ENCODE data around the gene BAHCC1. TPM values are rescaled to one million over a fixed set of nuclear protein-coding genes. Genes with fewer than 3 reads are reported as not detected.

BAHCC1 gene
- total and polyA plus RNA-seq, 3 experiments from 2014 or later = not detected

DNA sequence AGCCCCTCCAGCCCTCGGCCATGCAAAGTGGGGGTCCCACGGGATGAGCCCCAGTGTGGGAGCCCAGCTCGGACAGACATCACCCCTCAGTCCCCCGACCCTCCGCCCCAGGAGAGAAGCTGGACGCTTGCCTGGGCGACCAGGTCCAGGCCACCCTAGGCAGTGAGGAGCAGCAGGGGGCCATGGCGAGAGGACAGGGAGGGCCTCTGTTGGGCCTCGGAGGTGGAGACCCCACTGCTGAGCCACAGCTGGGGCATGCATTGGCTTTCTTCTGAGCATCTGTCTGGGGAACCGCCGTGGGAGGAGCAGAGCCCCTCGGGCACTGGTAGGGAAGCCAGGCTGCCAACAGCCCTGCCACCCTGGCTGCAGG, 104.3 kb downstream of the BAHCC1 start:
- H3K27ac Mint-ChIP-seq = no peak overlapping the region
- H3K4me1 Mint-ChIP-seq = no peaks in the 10 kb centered on the region
- no peaks in the 10 kb centered on the region for H3K36me3 Mint-ChIP-seq
- DNase-seq = no peak
- no peaks in the 10 kb centered on the region for H3K36me3 ChIP-seq (ENCODE audit: insufficient read depth, low read length)
- H3K27me3 Mint-ChIP-seq = peaks cover 8% of the 10 kb centered on the region in 2 donors
- H3K4me1 ChIP-seq (ENCODE audit: insufficient read depth, low read length) = no peaks in the 10 kb centered on the region
- no peak overlapping the region for H3K27ac ChIP-seq (ENCODE audit: low read depth, low read length)
- no peak overlapping the region for H3K4me3 Mint-ChIP-seq
- no peak overlapping the region for H3K4me3 ChIP-seq (ENCODE audit: low read length)
- CTCF ChIA-PET = interaction anchor here (0.9 kb wide), 1 partner anchor 15 kb away, joined by 3 read pairs; no protein-coding TSS in a partner anchor
- no peaks in the 10 kb centered on the region for H3K9me3 ChIP-seq (ENCODE audit: low read length)
- POLR2A ChIA-PET = no interaction called here
- no peaks in the 10 kb centered on the region for H3K9me3 Mint-ChIP-seq
- H3K27me3 ChIP-seq (ENCODE audit: insufficient read depth, low read length, poor library complexity, severe bottlenecking) = no peaks in the 10 kb centered on the region

DNA sequence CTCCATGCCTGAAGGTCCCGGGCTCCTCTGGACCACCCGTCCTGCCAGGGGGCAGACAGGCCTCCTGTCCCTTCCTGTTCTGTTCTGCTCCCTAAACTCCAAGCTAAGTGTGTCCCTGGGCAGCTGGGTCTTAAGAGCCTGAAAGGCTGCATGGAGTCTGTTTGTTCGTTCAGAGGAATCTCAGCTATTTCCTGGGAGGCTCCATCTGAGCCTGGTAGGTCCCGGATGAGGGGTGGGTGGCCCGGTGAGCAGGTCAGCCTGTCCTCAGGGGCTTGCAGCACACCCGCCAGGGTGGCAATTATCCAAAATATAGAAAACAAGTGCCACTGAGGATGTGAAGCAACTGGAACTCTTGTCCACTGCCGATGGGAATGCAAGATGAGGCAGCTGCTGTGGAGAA, 104.8 kb downstream of the BAHCC1 start:
- no peaks in the 10 kb centered on the region for H3K27me3 ChIP-seq (ENCODE audit: insufficient read depth, low read length, poor library complexity, severe bottlenecking)
- ChIA-PET CTCF (no interaction called here), POLR2A (no interaction called here)
- peak overlapping the region in 1 of 8 donors; percentile 26 for H3K27ac Mint-ChIP-seq
- H3K27me3 Mint-ChIP-seq = peaks cover 3 to 8% of the 10 kb centered on the region in 2 donors
- H3K9me3 Mint-ChIP-seq = no peaks in the 10 kb centered on the region
- no peak overlapping the region for H3K4me3 Mint-ChIP-seq
- H3K36me3 ChIP-seq (ENCODE audit: insufficient read depth, low read length) = no peaks in the 10 kb centered on the region
- no peaks in the 10 kb centered on the region for H3K36me3 Mint-ChIP-seq
- H3K4me1 Mint-ChIP-seq = no peaks in the 10 kb centered on the region
- no peak overlapping the region for H3K4me3 ChIP-seq (ENCODE audit: low read length)
- no peak for DNase-seq
- no peaks in the 10 kb centered on the region for H3K9me3 ChIP-seq (ENCODE audit: low read length)
- no peaks in the 10 kb centered on the region for H3K4me1 ChIP-seq (ENCODE audit: insufficient read depth, low read length)
- no peak overlapping the region for H3K27ac ChIP-seq (ENCODE audit: low read depth, low read length)

DNA sequence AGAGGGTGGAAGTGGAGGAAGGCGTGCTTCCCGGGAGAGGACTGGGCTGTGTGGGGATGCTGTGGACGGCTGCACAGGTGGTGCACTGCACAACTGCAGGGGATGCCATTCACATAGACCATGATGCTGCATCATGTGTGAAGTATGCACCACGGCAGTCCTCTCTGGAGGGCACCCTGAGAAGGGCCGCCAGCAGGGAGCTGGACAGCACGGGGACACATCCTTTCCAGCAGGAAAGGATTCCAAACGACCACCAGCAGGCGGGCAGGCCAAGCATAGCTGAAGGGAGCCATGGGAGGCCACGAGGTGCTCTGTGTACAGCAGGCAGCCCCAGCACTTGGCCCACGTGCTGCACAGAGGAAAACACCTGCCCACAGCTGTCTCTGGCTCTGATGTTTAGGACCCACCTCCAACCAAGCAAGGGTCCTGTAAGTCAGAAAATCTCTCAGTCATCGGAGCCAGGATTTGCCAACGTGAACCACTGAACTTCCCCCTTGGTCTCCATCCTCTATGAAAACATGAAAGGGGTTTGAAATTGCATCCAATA, 107.3 kb downstream of the BAHCC1 start:
- no peak for DNase-seq
- Histone ChIP-seq H3K9me3 (ENCODE audit: low read length) (no peaks in the 10 kb centered on the region), H3K27ac (ENCODE audit: low read depth, low read length) (no peak overlapping the region), H3K4me1 (ENCODE audit: insufficient read depth, low read length) (no peaks in the 10 kb centered on the region), H3K36me3 (ENCODE audit: insufficient read depth, low read length) (no peaks in the 10 kb centered on the region), H3K4me3 (ENCODE audit: low read length) (no peak overlapping the region), H3K27me3 (ENCODE audit: insufficient read depth, low read length, poor library complexity, severe bottlenecking) (no peaks in the 10 kb centered on the region)
- Mint-ChIP-seq H3K27me3 (peaks cover 0 to 5% of the 10 kb centered on the region in 2 donors), H3K9me3 (no peaks in the 10 kb centered on the region), H3K4me3 (no peak overlapping the region), H3K36me3 (no peaks in the 10 kb centered on the region), H3K4me1 (peaks cover 0 to 3% (median 2%) of the 10 kb centered on the region in 3 donors), H3K27ac (peak overlapping the region in 1 of 8 donors; percentile 40)
- CTCF ChIA-PET = no interaction called here
- POLR2A ChIA-PET = no interaction called here

DNA sequence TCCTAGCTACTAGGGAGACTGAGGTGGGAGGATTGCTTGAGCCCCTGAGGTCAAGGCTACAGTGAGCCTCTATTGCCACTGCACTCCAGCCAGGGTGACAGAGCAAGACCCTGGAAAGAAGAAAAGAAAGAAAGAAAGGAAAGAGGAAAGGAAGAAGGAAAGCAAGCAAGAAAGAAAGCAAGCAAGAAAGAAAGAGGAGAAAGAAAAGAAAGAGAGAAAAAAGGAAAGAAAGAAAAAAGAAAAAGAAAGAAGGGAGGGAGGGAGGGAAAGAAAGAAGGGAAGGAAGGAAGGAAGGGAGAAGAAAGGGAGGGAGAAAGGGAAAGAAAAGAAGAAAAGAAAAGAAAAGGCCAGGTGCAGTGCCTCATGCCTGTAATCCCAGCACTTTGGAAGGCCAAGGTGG, 108.4 kb downstream of the BAHCC1 start:
- H3K36me3 Mint-ChIP-seq = peaks cover 0 to 3% (median 0%) of the 10 kb centered on the region in 3 donors

DNA sequence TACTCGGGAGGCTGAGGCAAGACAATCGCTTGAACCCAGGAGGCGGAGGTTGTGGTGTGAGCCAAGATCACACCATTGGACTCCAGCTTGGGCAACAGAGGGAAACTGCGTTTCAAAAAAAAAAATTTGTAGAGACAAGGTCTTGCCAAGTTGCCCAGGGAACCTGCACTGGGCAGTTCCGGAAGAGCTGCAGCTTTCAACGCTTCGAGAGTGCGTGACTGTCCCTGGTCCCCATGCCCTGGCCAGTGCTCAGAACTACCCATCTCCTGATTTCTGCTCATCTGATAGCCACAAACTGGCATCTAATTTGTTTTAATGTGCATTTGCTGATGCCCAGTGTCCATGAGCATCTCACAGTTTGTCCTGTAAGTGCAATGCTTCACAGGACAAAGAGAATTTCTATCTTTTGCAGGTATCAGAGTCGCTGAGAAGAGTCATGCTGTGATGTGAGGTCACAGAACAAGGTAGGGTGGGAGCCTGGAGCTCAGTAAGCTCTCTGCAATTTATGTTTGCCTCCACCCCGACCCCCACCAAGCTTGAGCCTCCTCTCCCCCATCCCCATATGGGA, 113.5 kb downstream of the BAHCC1 start:
- POLR2A ChIA-PET = interaction anchor here (1.0 to 1.3 kb wide), 3 partner anchors 44 to 111 kb away, joined by 3 to 6 read pairs (median 6); partner anchors contain the start of gene FAAP100
- CTCF ChIA-PET = interaction anchor here (2.7 to 2.8 kb wide), 2 partner anchors 24 to 217 kb away, joined by 7 to 10 read pairs; no protein-coding TSS in a partner anchor
- peaks cover 0 to 15% of the 10 kb centered on the region in 2 donors for H3K27me3 Mint-ChIP-seq
- peaks cover 30 to 41% (median 32%) of the 10 kb centered on the region in 3 donors for H3K36me3 Mint-ChIP-seq
- no peak for DNase-seq
- H3K9me3 Mint-ChIP-seq = peaks cover 0 to 1% (median 0%) of the 10 kb centered on the region in 5 donors
- Histone ChIP-seq H3K36me3 (ENCODE audit: insufficient read depth, low read length) (peaks cover 33% of the 10 kb centered on the region), H3K9me3 (ENCODE audit: low read length) (no peaks in the 10 kb centered on the region), H3K4me3 (ENCODE audit: low read length) (peak overlapping the region; percentile 92), H3K4me1 (ENCODE audit: insufficient read depth, low read length) (peaks cover 19% of the 10 kb centered on the region), H3K27ac (ENCODE audit: low read depth, low read length) (peak overlapping the region; percentile 85), H3K27me3 (ENCODE audit: insufficient read depth, low read length, poor library complexity, severe bottlenecking) (no peaks in the 10 kb centered on the region)
- peak overlapping the region; percentile 93 to 99 (median 98) for H3K4me3 Mint-ChIP-seq
- H3K27ac Mint-ChIP-seq = peak overlapping the region; percentile 90 to 98 (median 96)
- peaks cover 34 to 53% (median 41%) of the 10 kb centered on the region in 3 donors for H3K4me1 Mint-ChIP-seq

More for the DNA sequence above, 108.4 kb downstream of the BAHCC1 start:
- Mint-ChIP-seq H3K9me3 (no peaks in the 10 kb centered on the region), H3K27me3 (peaks cover 0 to 1% of the 10 kb centered on the region in 2 donors), H3K4me3 (no peak overlapping the region), H3K27ac (peak overlapping the region in 1 of 8 donors; percentile 60), H3K4me1 (peaks cover 5 to 13% (median 10%) of the 10 kb centered on the region in 3 donors)
- no peak for DNase-seq
- Histone ChIP-seq H3K36me3 (ENCODE audit: insufficient read depth, low read length) (peaks cover under 1% of the 10 kb centered on the region), H3K27me3 (ENCODE audit: insufficient read depth, low read length, poor library complexity, severe bottlenecking) (no peaks in the 10 kb centered on the region), H3K4me1 (ENCODE audit: insufficient read depth, low read length) (peaks cover 2% of the 10 kb centered on the region), H3K9me3 (ENCODE audit: low read length) (no peaks in the 10 kb centered on the region), H3K27ac (ENCODE audit: low read depth, low read length) (no peak overlapping the region), H3K4me3 (ENCODE audit: low read length) (no peak overlapping the region)
- ChIA-PET CTCF (no interaction called here), POLR2A (no interaction called here)

DNA sequence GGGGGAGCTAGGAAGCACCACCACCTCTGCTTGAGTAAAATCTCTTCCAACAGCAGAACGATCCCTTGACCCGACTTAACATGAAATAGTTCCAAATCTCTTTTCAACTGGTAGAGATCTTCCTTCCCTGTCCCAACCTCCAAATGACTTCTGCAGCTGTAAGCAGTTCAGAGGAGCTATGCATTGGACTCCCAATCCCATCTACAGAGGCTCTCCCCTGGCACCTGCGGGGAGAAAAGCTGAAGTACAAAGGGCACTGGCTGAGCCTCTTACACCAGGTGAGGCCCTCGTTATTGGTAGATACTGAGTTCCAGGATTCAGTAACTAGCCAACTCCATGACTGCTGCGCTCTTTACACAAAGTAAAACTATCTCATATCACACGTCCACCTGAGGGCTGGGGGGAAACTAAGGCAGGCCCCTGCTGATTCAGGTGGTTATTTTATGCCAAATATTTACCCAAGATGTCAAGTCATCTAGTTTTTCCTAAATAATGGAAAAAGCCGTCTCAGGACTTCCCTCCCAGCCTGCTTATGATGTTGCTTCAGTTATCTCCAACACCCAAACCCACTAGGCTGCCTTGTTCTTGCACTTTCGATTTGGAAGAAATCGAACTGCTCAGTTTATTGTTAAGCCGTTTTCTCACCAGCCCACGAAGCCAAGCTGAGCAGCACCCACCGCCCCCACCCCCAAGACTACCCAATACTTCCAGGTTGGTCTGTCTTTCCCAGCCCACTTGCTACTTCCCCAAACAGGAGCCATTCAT, 114.1 kb downstream of the BAHCC1 start:
- Mint-ChIP-seq H3K9me3 (peaks cover 0 to 1% (median 0%) of the 10 kb centered on the region in 5 donors), H3K4me1 (peaks cover 34 to 55% (median 41%) of the 10 kb centered on the region in 3 donors), H3K27ac (peak overlapping the region; percentile 90 to 98 (median 96)), H3K4me3 (peak overlapping the region; percentile 93 to 99 (median 98)), H3K27me3 (peaks cover 0 to 15% of the 10 kb centered on the region in 2 donors), H3K36me3 (peaks cover 30 to 41% (median 32%) of the 10 kb centered on the region in 3 donors)
- CTCF ChIA-PET = interaction anchor here (2.7 to 2.8 kb wide), 2 partner anchors 24 to 218 kb away, joined by 7 to 10 read pairs; no protein-coding TSS in a partner anchor
- Histone ChIP-seq H3K4me1 (ENCODE audit: insufficient read depth, low read length) (peaks cover 19% of the 10 kb centered on the region), H3K9me3 (ENCODE audit: low read length) (no peaks in the 10 kb centered on the region), H3K4me3 (ENCODE audit: low read length) (peak overlapping the region; percentile 92), H3K27me3 (ENCODE audit: insufficient read depth, low read length, poor library complexity, severe bottlenecking) (no peaks in the 10 kb centered on the region), H3K36me3 (ENCODE audit: insufficient read depth, low read length) (peaks cover 33% of the 10 kb centered on the region), H3K27ac (ENCODE audit: low read depth, low read length) (peak overlapping the region; percentile 85)
- peak in 2 of 5 donors; percentile 49 to 56 for DNase-seq
- POLR2A ChIA-PET = interaction anchor here (0.9 to 1.3 kb wide), 4 partner anchors 9 to 112 kb away, joined by 3 to 6 read pairs (median 5); partner anchors contain the start of gene FAAP100

DNA sequence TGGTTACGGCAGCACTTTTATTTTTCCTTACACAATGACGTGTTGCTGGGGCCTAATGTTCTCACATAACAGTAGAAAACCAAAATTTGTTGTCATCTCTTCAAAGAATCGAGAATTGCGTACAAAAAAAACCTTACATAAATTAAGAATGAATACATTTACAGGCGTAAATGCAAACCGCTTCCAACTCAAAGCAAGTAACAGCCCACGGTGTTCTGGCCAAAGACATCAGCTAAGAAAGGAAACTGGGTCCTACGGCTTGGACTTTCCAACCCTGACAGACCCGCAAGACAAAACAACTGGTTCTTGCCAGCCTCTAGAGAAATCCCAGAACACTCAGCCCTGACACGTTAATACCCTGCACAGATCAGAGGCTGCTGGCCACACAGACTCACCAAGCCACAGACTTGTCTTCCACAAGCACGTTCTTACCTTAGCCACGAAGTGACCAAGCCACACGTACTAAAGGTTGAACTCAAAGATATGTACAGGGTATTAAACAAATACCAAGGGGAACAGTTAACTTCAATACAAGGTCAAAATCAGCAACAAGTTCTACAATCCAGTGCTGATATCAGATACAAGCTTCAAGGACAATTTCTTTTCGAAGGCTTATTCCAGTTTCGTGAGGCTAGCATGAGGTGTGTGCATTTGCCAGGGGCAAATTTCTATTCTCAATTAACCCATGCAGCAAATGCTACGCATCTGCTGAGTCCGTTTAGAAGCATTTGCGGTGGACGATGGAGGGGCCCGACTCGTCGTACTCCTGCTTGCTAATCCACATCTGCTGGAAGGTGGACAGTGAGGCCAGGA, 114.9 kb downstream of the BAHCC1 start:
- Mint-ChIP-seq H3K36me3 (peaks cover 30 to 41% (median 32%) of the 10 kb centered on the region in 3 donors), H3K9me3 (peaks cover 0 to 1% (median 0%) of the 10 kb centered on the region in 5 donors), H3K27ac (peak overlapping the region; percentile 90 to 98 (median 96)), H3K4me1 (peaks cover 34 to 56% (median 43%) of the 10 kb centered on the region in 3 donors), H3K4me3 (peak overlapping the region; percentile 93 to 99 (median 98)), H3K27me3 (peaks cover 0 to 15% of the 10 kb centered on the region in 2 donors)
- H3K4me3 ChIP-seq (ENCODE audit: low read length) = peak overlapping the region; percentile 92
- H3K27me3 ChIP-seq (ENCODE audit: insufficient read depth, low read length, poor library complexity, severe bottlenecking) = no peaks in the 10 kb centered on the region
- no peaks in the 10 kb centered on the region for H3K9me3 ChIP-seq (ENCODE audit: low read length)
- no peak for DNase-seq
- H3K36me3 ChIP-seq (ENCODE audit: insufficient read depth, low read length) = peaks cover 33% of the 10 kb centered on the region
- ChIA-PET POLR2A (interaction anchor here (0.8 to 1.4 kb wide), 4 partner anchors 9 to 42 kb away, joined by 3 to 8 read pairs (median 4); partner anchors contain the start of gene FAAP100), CTCF (interaction anchor here (1.8 to 2.8 kb wide), 3 partner anchors 26 to 219 kb away, joined by 6 to 8 read pairs (median 7); partner anchors contain the start of gene FAAP100)
- peak overlapping the region; percentile 85 for H3K27ac ChIP-seq (ENCODE audit: low read depth, low read length)
- peaks cover 19% of the 10 kb centered on the region for H3K4me1 ChIP-seq (ENCODE audit: insufficient read depth, low read length)
